Retinal pigment epithelial cell (primary cell): ENCODE measurements around the gene FGF8.

Experiments used
- DNase-seq: peaks from one replicate; pipeline ENCODE4 v3.0.0-alpha.2; 2010; ENCODE audit warnings: low read depth
- H3K4me3 ChIP-seq: 2 replicates; pipeline ENCODE4 v1.5.1; 2011; ENCODE audit warnings: mild to moderate bottlenecking, low read length, control low read depth, moderate library complexity
- CTCF ChIP-seq: conservative IDR thresholded peaks from 2 replicates; pipeline ENCODE4 v1.5.1; 2011; ENCODE audit warnings: low read depth, low read length, control low read depth, inconsistent platforms

Gene FGF8

GRCh38 chr10:101781655-101781983 is 5.7 kb upstream of the FGF8 start:
- TF ChIP-seq CTCF, result no peak
- H3K4me3 ChIP-seq, result no peak overlapping the region
- DNase-seq, result no peak

- peak; percentile 96 for TF ChIP-seq CTCF
- no peak overlapping the region for H3K4me3 ChIP-seq
- DNase-seq, result no peak
Observed at GRCh38 chr10:101780818-101781654, 5.1 kb upstream of the FGF8 start.

GRCh38 chr10:101780187-101780817 is 4.4 kb upstream of the FGF8 start:
- no peak for TF ChIP-seq CTCF
- peak overlapping the region; percentile 23 for H3K4me3 ChIP-seq
- DNase-seq, result no peak

GRCh38 chr10:101779544-101780186 is 3.8 kb upstream of the FGF8 start:
- peak; percentile 74 for TF ChIP-seq CTCF
- peak overlapping the region; percentile 23 for H3K4me3 ChIP-seq
- DNase-seq, result no peak

GRCh38 chr10:101778781-101779543 is 3.0 kb upstream of the FGF8 start:
- H3K4me3 ChIP-seq, result peak overlapping the region; percentile 20
- no peak for TF ChIP-seq CTCF
- no peak for DNase-seq

- H3K4me3 ChIP-seq, result no peak overlapping the region
- no peak for TF ChIP-seq CTCF
- no peak for DNase-seq
Observed at GRCh38 chr10:101778151-101778780, 2.4 kb upstream of the FGF8 start.
